ENCODE results near the gene ASB3. TPM values are rescaled to one million over a fixed set of nuclear protein-coding genes. Genes with fewer than 3 reads are reported as not detected.

ASB3 gene, protein sequence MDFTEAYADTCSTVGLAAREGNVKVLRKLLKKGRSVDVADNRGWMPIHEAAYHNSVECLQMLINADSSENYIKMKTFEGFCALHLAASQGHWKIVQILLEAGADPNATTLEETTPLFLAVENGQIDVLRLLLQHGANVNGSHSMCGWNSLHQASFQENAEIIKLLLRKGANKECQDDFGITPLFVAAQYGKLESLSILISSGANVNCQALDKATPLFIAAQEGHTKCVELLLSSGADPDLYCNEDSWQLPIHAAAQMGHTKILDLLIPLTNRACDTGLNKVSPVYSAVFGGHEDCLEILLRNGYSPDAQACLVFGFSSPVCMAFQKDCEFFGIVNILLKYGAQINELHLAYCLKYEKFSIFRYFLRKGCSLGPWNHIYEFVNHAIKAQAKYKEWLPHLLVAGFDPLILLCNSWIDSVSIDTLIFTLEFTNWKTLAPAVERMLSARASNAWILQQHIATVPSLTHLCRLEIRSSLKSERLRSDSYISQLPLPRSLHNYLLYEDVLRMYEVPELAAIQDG
- 9.8 TPM for polyA plus RNA-seq (2012; ENCODE audit: insufficient read length, low read depth)

DNA sequence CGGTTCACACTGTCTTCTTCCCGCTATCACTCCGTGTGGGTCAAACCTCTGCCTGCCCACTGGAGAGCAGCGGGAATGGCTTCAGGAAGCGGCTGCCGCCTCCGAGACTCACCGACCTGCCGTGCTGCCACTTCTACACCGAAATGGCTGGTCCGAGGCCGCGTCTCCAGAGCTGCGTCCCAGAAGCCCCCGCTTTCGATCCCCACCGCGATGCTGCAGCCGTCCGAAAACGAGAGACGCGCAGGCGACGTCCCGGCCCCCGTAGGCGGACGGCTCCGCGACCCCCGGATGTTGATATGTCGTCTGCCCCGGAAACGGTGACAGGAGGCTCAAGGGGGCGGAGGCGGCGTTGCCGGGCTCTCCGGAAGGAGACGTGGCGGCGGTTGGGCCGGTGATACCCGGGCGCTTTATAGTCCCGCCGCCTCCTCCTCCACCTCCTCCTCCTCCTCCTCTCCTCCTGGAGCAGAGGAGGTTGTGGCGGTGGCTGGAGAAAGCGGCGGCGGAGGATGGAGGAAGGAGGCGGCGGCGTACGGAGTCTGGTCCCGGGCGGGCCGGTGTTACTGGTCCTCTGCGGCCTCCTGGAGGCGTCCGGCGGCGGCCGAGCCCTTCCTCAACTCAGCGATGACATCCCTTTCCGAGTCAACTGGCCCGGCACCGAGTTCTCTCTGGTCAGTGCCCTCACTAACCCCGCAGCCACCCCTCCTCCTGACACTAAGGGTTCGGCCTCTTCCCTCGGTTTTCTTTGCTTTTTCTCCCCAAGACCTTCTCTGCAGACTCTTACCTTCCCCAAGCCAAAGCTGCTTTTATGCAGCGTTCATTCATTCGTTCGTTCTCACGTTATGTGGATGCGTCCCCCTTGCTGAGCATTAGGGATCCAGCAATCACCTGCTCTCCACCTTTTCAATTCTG lies at the start of gene ASB3, which contains the start of gene ERLEC1:
TSS of gene ASB3 (minus strand) at position 249 of the 909 bp plus-strand sequence. CDS start 21,381 bp downstream, outside the sequence.
TSS of gene ERLEC1 (plus strand) at position 340 of the 909 bp plus-strand sequence. CDS start at position 507, 167 bp downstream.
- TF ChIP-seq, protein P1, sequence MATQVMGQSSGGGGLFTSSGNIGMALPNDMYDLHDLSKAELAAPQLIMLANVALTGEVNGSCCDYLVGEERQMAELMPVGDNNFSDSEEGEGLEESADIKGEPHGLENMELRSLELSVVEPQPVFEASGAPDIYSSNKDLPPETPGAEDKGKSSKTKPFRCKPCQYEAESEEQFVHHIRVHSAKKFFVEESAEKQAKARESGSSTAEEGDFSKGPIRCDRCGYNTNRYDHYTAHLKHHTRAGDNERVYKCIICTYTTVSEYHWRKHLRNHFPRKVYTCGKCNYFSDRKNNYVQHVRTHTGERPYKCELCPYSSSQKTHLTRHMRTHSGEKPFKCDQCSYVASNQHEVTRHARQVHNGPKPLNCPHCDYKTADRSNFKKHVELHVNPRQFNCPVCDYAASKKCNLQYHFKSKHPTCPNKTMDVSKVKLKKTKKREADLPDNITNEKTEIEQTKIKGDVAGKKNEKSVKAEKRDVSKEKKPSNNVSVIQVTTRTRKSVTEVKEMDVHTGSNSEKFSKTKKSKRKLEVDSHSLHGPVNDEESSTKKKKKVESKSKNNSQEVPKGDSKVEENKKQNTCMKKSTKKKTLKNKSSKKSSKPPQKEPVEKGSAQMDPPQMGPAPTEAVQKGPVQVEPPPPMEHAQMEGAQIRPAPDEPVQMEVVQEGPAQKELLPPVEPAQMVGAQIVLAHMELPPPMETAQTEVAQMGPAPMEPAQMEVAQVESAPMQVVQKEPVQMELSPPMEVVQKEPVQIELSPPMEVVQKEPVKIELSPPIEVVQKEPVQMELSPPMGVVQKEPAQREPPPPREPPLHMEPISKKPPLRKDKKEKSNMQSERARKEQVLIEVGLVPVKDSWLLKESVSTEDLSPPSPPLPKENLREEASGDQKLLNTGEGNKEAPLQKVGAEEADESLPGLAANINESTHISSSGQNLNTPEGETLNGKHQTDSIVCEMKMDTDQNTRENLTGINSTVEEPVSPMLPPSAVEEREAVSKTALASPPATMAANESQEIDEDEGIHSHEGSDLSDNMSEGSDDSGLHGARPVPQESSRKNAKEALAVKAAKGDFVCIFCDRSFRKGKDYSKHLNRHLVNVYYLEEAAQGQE (IDR thresholded peaks at IDR 0.05; ENCODE audit: insufficient read depth in 1 of 2, low read depth in 2 of 2, low read length in 2 of 2): peak; percentile 32 to 47; a peak in 1 of 4 replicates
- TF ChIP-seq POLR2AphosphoS5 (IDR thresholded peaks at IDR 0.05; ENCODE audit: low read depth, low read length): peak; percentile 85
- TF ChIP-seq SIN3A (IDR thresholded peaks at IDR 0.05; ENCODE audit: borderline replicate concordance, insufficient read depth, low read length): peak; percentile 54; the same call in 1 of the 2 replicates
- TF ChIP-seq TAF1 (IDR thresholded peaks at IDR 0.05; ENCODE audit: borderline replicate concordance, insufficient read depth, low read length): peak; percentile 78; the same call in 1 of the 2 replicates
- TF ChIP-seq FOXP2 (optimal IDR thresholded peaks at IDR 0.05; ENCODE audit: borderline replicate concordance, extremely low read depth, extremely low read length, insufficient read depth): peak; percentile 89

DNA sequence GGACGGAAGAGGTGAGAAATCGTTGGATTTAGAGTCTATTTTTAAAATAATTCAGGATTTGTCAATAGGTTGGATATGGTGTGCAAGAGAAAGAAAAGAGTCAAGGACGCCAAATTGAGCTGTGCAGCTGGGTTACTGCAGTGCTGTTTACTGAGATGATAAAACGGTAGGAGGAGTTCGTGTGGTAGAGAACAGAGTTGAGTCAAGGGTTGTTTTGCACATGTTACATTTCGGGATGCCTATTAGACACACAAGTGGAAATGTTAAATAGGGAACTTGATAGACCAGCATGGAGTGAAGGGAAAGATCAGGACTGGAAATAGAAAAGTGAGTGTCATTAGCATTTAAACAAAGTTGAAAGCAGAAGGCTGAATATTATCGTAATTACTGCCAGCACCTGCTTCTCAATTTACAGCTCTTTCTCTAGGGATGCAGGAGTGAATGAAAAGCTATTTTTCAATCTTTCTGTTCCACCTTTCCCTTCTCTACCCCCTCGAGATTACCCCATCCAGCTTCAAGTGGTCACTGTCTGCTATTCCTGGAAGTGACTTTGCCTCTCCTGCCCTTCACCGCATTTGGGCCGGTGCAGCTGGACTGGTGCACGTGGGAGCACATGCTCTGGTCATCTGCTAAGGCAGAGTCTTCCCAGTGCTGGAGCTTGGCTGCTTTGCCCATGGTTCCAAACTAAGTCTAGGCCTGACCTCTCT lies 42.7 kb upstream of the ASB3 start:
- TF ChIP-seq FOXP2 (optimal IDR thresholded peaks at IDR 0.05; ENCODE audit: borderline replicate concordance, extremely low read depth, extremely low read length, insufficient read depth) (no peak), TAF1 (IDR thresholded peaks at IDR 0.05; ENCODE audit: borderline replicate concordance, insufficient read depth, low read length) (no peak), SIN3A (IDR thresholded peaks at IDR 0.05; ENCODE audit: borderline replicate concordance, insufficient read depth, low read length) (no peak), POLR2AphosphoS5 (IDR thresholded peaks at IDR 0.05; ENCODE audit: low read depth, low read length) (no peak)
- TF ChIP-seq, protein P1 (IDR thresholded peaks at IDR 0.05; ENCODE audit: insufficient read depth in 1 of 2, low read depth in 2 of 2, low read length in 2 of 2): no peak

DNA sequence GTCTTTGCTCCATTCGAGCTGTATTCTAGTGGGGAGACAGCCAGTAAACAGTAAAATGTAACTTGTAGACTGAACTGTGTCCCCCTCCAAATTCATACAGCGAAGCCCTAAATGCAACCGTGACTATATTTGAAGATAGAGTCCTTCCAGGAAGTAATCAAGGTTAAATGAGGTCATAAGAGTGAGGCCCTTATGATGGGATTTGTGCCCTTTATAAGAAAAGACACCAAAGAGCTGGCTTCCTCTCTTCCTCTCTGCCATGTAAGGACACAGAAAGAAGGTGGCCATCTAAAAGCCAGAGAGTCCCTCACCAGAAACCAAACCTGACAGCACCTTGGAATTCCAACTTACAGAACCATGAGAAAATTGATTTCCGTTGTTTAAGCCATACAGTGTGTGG lies 41.6 kb upstream of the ASB3 start:
- TF ChIP-seq, protein P1 (IDR thresholded peaks at IDR 0.05; ENCODE audit: insufficient read depth in 1 of 2, low read depth in 2 of 2, low read length in 2 of 2): no peak
- no peak for TF ChIP-seq TAF1 (IDR thresholded peaks at IDR 0.05; ENCODE audit: borderline replicate concordance, insufficient read depth, low read length)
- TF ChIP-seq SIN3A (IDR thresholded peaks at IDR 0.05; ENCODE audit: borderline replicate concordance, insufficient read depth, low read length): no peak
- TF ChIP-seq POLR2AphosphoS5 (IDR thresholded peaks at IDR 0.05; ENCODE audit: low read depth, low read length): no peak
- no peak for TF ChIP-seq FOXP2 (optimal IDR thresholded peaks at IDR 0.05; ENCODE audit: borderline replicate concordance, extremely low read depth, extremely low read length, insufficient read depth)

DNA sequence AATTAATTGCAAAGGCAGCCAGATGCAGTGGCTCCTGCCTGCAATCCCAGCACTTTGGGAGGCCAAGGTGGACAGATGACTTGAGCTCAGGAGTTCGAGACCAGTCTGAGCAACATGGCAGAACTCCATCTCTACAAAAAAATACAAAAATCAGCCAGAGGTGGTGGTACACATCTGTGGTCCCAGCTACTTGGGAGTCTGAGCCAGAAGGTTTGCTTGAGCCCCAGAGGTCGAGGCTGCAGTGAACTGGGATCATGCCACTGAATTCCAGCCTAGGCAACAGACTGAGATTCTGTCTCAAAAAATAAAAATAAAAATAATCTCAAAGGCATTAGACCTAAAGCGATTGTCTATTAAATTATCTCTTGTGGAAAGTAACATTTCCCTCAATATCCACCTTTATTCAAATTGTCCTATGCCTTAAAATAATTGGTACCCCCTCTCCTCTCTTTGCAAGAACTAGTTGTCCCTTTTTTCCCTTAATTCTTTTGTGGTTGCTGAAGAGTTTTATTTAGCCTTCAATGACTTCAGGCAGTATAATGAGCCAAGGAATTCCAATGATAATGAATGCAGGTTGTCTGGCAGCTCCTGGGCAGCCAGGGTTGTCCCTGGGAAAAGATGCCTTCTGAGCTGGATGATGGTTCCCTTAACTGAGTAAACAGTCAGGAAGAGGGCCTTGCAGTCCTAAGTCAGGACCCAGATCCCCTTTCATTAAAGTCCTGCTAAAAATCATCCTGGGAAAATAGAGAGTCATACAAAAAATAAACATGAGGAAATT lies 40.8 kb upstream of the ASB3 start:
- TF ChIP-seq FOXP2 (optimal IDR thresholded peaks at IDR 0.05; ENCODE audit: borderline replicate concordance, extremely low read depth, extremely low read length, insufficient read depth) (no peak), TAF1 (IDR thresholded peaks at IDR 0.05; ENCODE audit: borderline replicate concordance, insufficient read depth, low read length) (no peak), SIN3A (IDR thresholded peaks at IDR 0.05; ENCODE audit: borderline replicate concordance, insufficient read depth, low read length) (no peak), POLR2AphosphoS5 (IDR thresholded peaks at IDR 0.05; ENCODE audit: low read depth, low read length) (no peak)
- TF ChIP-seq, protein P1 (IDR thresholded peaks at IDR 0.05; ENCODE audit: insufficient read depth in 1 of 2, low read depth in 2 of 2, low read length in 2 of 2): no peak

Data from PFSK-1 (cell line).